ENCODE results near the gene MARCO. TPM values are rescaled to one million over a fixed set of nuclear protein-coding genes. Genes with fewer than 3 reads are reported as not detected.

The MARCO gene
- total RNA-seq, 1 donor from 2014 or later: 1.1 TPM

DNA sequence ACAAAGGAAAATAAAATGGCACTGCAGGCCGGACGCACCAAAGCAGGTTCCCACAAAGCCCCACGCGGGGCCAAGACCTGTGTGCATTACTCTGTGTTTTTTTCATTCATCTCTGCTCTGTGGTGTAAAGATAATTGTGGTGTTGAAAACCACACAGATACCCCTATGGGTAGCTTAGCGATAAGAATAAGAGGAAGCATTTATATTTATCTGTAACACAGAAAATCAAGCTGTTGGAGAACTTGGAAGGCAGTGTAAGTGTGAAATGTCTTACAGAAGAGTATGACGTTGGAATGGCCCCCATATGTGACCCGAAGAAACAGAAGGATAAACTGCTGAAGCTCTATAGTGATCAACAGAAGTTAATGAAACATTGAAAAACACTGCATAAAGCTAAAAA is 20.3 kb upstream of the MARCO start:
- Mint-ChIP-seq H3K27me3 (peaks cover 9% of the 10 kb centered on the region), H3K4me1 (ENCODE audit: unreplicated experiment) (no peaks in the 10 kb centered on the region), H3K27ac (no peak overlapping the region), H3K4me3 (no peak overlapping the region), H3K9me3 (peaks cover 4% of the 10 kb centered on the region), H3K36me3 (no peaks in the 10 kb centered on the region)
- DNase-seq (ENCODE audit: extremely low spot score, unreplicated experiment): no peak
- no peak for TF ChIP-seq CTCF (conservative IDR thresholded peaks at IDR 0.05)

DNA sequence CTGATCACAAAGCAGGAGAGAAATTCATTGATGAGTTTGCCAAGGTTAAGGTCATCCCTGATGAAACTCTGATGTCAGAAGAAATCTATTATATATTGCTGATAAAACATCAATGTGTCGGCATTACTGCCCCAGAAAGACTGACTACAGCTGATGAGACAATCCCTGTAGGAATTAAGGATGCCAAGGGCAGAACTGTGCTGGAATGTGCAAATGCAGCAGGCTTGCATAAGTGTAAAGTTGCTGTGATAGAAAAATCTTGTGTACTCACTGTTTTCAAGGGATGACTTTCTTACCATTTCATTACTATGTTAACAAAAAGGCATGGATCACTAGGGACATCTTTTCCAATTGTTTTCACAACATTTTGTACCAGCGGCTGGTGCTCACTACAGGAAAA is 19.7 kb upstream of the MARCO start:
- H3K4me3 Mint-ChIP-seq: no peak overlapping the region
- no peak for DNase-seq (ENCODE audit: extremely low spot score, unreplicated experiment)
- peaks cover 9% of the 10 kb centered on the region for H3K27me3 Mint-ChIP-seq
- no peaks in the 10 kb centered on the region for H3K36me3 Mint-ChIP-seq
- H3K4me1 Mint-ChIP-seq (ENCODE audit: unreplicated experiment): no peaks in the 10 kb centered on the region
- no peak for TF ChIP-seq CTCF (conservative IDR thresholded peaks at IDR 0.05)
- H3K27ac Mint-ChIP-seq: no peak overlapping the region
- H3K9me3 Mint-ChIP-seq: peaks cover 4% of the 10 kb centered on the region

- Mint-ChIP-seq H3K9me3 (peaks cover 4% of the 10 kb centered on the region), H3K36me3 (no peaks in the 10 kb centered on the region), H3K27me3 (peaks cover 9% of the 10 kb centered on the region), H3K4me3 (no peak overlapping the region), H3K4me1 (ENCODE audit: unreplicated experiment) (no peaks in the 10 kb centered on the region), H3K27ac (no peak overlapping the region)
- no peak for DNase-seq (ENCODE audit: extremely low spot score, unreplicated experiment)
- no peak for TF ChIP-seq CTCF (conservative IDR thresholded peaks at IDR 0.05)
These were observed 18.6 kb upstream of the MARCO start for GRCh38 chr2:118923371-118923770.

DNA sequence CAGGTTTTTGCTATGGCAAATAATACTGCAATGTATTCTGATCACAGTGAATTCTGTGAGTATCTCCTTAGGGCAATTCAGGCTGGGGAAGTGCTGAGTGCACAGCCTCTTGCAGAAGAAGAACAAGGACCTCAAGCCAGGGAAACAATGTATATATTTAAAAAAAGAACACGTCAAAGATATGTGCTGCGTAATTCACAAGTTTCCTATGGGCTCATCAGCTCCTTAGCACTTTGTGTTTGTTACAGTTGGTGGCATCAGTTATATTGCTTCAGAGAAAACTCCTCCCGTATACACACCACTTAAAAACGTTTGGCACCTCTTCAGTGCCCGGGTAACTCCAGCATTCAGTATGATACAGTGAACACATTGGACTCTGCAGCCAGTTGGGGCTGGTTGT is 16.5 kb upstream of the MARCO start:
- Mint-ChIP-seq H3K36me3 (no peaks in the 10 kb centered on the region), H3K4me1 (ENCODE audit: unreplicated experiment) (no peaks in the 10 kb centered on the region), H3K27me3 (peaks cover 9% of the 10 kb centered on the region), H3K27ac (no peak overlapping the region), H3K9me3 (peaks cover 9% of the 10 kb centered on the region), H3K4me3 (no peak overlapping the region)
- DNase-seq (ENCODE audit: extremely low spot score, unreplicated experiment): no peak
- TF ChIP-seq CTCF (conservative IDR thresholded peaks at IDR 0.05): no peak

- Mint-ChIP-seq H3K4me3 (no peak overlapping the region), H3K36me3 (no peaks in the 10 kb centered on the region), H3K27ac (no peak overlapping the region), H3K27me3 (peaks cover 9% of the 10 kb centered on the region), H3K4me1 (ENCODE audit: unreplicated experiment) (no peaks in the 10 kb centered on the region), H3K9me3 (peaks cover 9% of the 10 kb centered on the region)
- DNase-seq (ENCODE audit: extremely low spot score, unreplicated experiment): no peak
- TF ChIP-seq CTCF (conservative IDR thresholded peaks at IDR 0.05): no peak
These were observed 16.0 kb upstream of the MARCO start for GRCh38 chr2:118925981-118926380.

- no peak for TF ChIP-seq CTCF (conservative IDR thresholded peaks at IDR 0.05)
- no peaks in the 10 kb centered on the region for H3K4me1 Mint-ChIP-seq (ENCODE audit: unreplicated experiment)
- H3K27ac Mint-ChIP-seq: no peak overlapping the region
- no peaks in the 10 kb centered on the region for H3K27me3 Mint-ChIP-seq
- no peak for DNase-seq (ENCODE audit: extremely low spot score, unreplicated experiment)
- H3K9me3 Mint-ChIP-seq: peaks cover 13% of the 10 kb centered on the region
- H3K4me3 Mint-ChIP-seq: no peak overlapping the region
- H3K36me3 Mint-ChIP-seq: no peaks in the 10 kb centered on the region
These were observed 12.9 kb upstream of the MARCO start for GRCh38 chr2:118929059-118929458.

All from type B pancreatic cell (in vitro differentiated cells).